GM21576 (cell line): ENCODE measurements around the gene SPDYE8.
"Not testable (repeated sequence)": the region's sequence is repeated elsewhere in the genome, so short reads cannot be mapped to it uniquely, and the experiment has no call there.

Experiments
- ATAC-seq: cut with Tn5 transposase; IDR thresholded peaks from one replicate; pipeline ENCODE4 v1.9.1; 2021; ENCODE audit warnings: mild to moderate bottlenecking, moderate library complexity; ENCODE audit not compliant: unreplicated experiment

SPDYE8 gene

GRCh38 chr7:73029666-73030065 is at the start of gene SPDYE8:
Gene SPDYE8, minus strand, starts transcription at chr7:73029766. Its CDS starts 1,800 bp downstream, at chr7:73027966.
- ATAC-seq = not testable (repeated sequence)

GRCh38 chr7:73057811-73058210 is 28.2 kb upstream of the SPDYE8 start, which contains the start of gene SPDYE11:
Gene SPDYE11, minus strand, starts transcription at chr7:73057911. Its CDS starts 1,800 bp downstream, at chr7:73056111.
- ATAC-seq = not testable (repeated sequence)

GRCh38 chr7:73006491-73006890 is 23.1 kb downstream of the SPDYE8 start:
- ATAC-seq = not testable (repeated sequence)

- ATAC-seq = peak; percentile 73
These were observed 23.7 kb downstream of the SPDYE8 start for GRCh38 chr7:73005693-73006447.

GRCh38 chr7:73005356-73005692 is 24.2 kb downstream of the SPDYE8 start:
- peak; percentile 77 for ATAC-seq

GRCh38 chr7:72997887-72998468 is 31.6 kb downstream of the SPDYE8 start:
- not testable (repeated sequence) for ATAC-seq

- not testable (repeated sequence) for ATAC-seq
These were observed 32.1 kb downstream of the SPDYE8 start for GRCh38 chr7:72997447-72997846.

GRCh38 chr7:72995484-72995883 is 34.1 kb downstream of the SPDYE8 start:
- ATAC-seq = not testable (repeated sequence)

GRCh38 chr7:72990146-72990913 is 39.2 kb downstream of the SPDYE8 start:
- not testable (repeated sequence) for ATAC-seq

GRCh38 chr7:72982084-72982483 is 47.5 kb downstream of the SPDYE8 start:
- ATAC-seq = not testable (repeated sequence)

GRCh38 chr7:72980382-72980781 is 49.2 kb downstream of the SPDYE8 start:
- not testable (repeated sequence) for ATAC-seq

- not testable (repeated sequence) for ATAC-seq
These were observed 53.1 kb downstream of the SPDYE8 start for GRCh38 chr7:72976434-72976833.

- not testable (repeated sequence) for ATAC-seq
These were observed 53.8 kb downstream of the SPDYE8 start for GRCh38 chr7:72975656-72976286.

- not testable (repeated sequence) for ATAC-seq
These were observed 54.8 kb downstream of the SPDYE8 start for GRCh38 chr7:72974781-72975180.

- ATAC-seq = not testable (repeated sequence)
These were observed 58.1 kb downstream of the SPDYE8 start for GRCh38 chr7:72971505-72971904.
